ENCODE results near the gene LCP2.

DNA sequence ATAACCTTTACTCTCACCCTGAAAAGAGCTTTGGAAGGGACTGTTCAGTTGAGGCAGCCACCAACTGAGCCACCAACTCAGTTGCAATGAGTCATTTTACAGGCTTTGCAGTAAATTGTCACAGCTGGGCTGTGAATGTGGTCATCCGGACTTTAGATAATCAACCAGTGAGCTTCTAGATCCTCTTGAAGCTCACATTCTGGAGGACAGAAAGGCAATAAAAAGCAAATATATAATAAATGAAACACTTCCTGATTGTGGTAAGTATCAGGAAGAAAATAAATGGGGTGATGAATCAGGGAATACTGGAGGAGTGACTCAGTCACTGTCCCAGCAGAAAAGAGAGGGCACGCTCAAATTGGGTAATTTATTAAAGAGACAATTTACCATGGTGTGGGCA is 78.0 kb downstream of the LCP2 start:
- TF ChIP-seq, protein P1, sequence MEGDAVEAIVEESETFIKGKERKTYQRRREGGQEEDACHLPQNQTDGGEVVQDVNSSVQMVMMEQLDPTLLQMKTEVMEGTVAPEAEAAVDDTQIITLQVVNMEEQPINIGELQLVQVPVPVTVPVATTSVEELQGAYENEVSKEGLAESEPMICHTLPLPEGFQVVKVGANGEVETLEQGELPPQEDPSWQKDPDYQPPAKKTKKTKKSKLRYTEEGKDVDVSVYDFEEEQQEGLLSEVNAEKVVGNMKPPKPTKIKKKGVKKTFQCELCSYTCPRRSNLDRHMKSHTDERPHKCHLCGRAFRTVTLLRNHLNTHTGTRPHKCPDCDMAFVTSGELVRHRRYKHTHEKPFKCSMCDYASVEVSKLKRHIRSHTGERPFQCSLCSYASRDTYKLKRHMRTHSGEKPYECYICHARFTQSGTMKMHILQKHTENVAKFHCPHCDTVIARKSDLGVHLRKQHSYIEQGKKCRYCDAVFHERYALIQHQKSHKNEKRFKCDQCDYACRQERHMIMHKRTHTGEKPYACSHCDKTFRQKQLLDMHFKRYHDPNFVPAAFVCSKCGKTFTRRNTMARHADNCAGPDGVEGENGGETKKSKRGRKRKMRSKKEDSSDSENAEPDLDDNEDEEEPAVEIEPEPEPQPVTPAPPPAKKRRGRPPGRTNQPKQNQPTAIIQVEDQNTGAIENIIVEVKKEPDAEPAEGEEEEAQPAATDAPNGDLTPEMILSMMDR (conservative IDR thresholded peaks at IDR 0.05) = no peak
- TF ChIP-seq EZH2 (IDR thresholded peaks at IDR 0.05; ENCODE audit: low read depth) = no peak
